Subcutaneous abdominal adipose tissue (tissue), 5 donors: Measurements from ENCODE around the gene PNLDC1.

ENCODE experiments used
- H3K27ac ChIP-seq: one replicate; pipeline ENCODE4 v1.7.0; 2013; ENCODE audit warnings: low read depth, mild to moderate bottlenecking, inconsistent platforms, low read length, moderate library complexity
- H3K27me3 ChIP-seq, 5 donors: one replicate each; pipeline ENCODE4 v1.7.0; 2013; ENCODE audit warnings: low read length in 5 of 5, inconsistent platforms in 1 of 5; ENCODE audit not compliant: control insufficient read depth in 5 of 5, insufficient read depth in 4 of 5
- H3K36me3 ChIP-seq, 5 donors: one replicate each; pipeline ENCODE4 v1.7.0; 2013; ENCODE audit warnings: low read length in 5 of 5; ENCODE audit not compliant: control insufficient read depth in 5 of 5, insufficient read depth in 5 of 5
- H3K4me1 ChIP-seq, 5 donors: one replicate each; pipeline ENCODE4 v1.7.0; 2013; ENCODE audit warnings: low read length in 5 of 5, mild to moderate bottlenecking in 3 of 5, moderate library complexity in 1 of 5; ENCODE audit not compliant: control insufficient read depth in 5 of 5, insufficient read depth in 5 of 5
- H3K4me3 ChIP-seq, 5 donors: one replicate each; pipeline ENCODE4 v1.7.0; 2013; ENCODE audit warnings: low read length in 5 of 5, low read depth in 1 of 5
- H3K9ac ChIP-seq, 5 donors: one replicate each; pipeline ENCODE4 v1.7.0; 2013; ENCODE audit warnings: low read length in 5 of 5, mild to moderate bottlenecking in 4 of 5, moderate library complexity in 3 of 5
- H3K9me3 ChIP-seq, 5 donors: one replicate each; pipeline ENCODE4 v1.7.0; 2013; ENCODE audit warnings: low read length in 5 of 5; ENCODE audit not compliant: control insufficient read depth in 5 of 5
- donor health status: healthy.
- donor health status: healthy.
- donor health status: healthy.
- donor health status: healthy.
- donor health status: healthy.

PNLDC1 gene, protein sequence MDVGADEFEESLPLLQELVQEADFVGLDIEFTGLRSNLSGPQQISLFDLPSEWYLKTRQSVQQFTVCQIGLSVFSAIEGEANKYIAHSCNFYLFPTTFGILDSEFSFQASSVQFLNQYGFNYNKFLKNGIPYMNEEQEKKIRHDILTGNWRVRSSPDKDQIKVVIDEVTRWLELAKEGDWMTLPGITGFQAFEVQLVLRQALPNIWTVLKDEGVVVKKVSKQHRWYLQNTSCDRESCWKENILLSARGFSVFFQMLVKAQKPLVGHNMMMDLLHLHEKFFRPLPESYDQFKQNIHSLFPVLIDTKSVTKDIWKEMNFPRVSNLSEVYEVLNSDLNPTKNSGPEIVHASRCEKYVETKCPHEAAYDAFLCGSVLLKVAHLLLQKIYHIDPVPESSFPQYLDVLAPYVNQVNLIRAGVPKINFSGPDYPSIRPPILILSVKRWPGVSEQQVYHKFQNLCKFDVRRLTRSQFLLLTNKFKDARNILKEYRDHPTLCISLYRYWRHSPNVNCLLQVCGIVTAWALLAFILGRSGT

DNA sequence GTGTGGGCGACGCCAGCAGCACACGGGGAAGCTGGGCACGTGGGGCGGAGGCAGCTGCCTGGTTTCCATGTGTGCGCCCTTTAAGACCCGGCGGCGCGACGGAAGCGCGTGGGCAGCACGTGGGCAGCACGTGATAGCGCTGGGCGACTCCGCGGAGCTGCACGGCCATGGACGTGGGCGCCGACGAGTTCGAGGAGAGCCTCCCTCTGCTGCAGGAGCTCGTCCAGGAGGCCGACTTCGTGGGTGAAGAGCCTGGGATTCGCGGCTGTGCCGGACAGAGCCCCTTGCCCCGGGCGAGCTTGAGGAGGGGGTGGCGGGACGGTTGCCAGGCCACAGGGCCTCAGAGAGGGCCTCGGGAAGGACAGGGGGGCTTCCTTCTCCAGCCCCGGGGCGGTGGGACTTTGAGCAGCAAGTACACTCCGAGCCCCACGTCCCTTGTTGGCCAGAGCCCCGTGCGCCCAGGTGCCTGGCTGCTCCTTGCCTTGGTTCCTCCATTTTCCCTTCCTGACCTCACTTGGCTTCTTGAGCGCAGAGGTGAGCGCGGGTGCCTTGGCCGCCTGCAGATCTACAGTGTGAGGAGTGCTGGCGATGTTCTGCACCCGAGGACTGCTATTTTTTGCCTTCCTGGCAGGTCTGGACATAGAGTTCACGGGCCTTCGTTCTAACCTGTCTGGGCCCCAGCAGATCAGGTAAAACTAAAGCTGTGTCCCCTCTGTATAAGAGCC is at the start of gene PNLDC1:
Gene PNLDC1, plus strand, starts transcription at position 136 of the 725 bp plus-strand sequence. Its CDS starts 32 bp downstream, at position 168.
- Histone ChIP-seq H3K9ac (no peak within 1 kb of the TSS), H3K27me3 (no peaks in the 10 kb centered on the region), H3K4me3 (no peak within 1 kb of the TSS), H3K36me3 (peaks cover 18 to 40% (median 30%) of the 10 kb centered on the region in 5 donors), H3K27ac (no peak within 1 kb of the TSS), H3K9me3 (no peaks in the 10 kb centered on the region), H3K4me1 (no peaks in the 10 kb centered on the region)

DNA sequence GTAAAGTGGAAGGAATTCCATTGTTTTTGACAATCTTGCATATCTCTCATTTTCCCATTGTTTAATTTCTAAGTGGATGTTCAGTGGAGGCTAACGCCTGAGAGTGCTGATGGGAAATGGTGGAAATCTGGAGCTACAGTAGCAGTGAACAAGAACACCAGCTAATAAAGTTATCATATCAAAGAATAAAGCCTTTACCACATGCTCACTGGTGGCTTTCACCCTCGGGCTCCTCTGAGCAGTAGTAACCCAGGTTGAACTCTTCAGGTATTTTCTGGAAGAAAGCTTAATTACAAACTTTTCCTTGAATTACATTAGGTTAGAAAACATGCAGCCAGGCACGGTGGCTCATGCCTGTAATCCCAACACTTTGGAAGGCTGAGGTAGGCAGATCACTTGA is 48.6 kb upstream of the PNLDC1 start:
- H3K27me3 ChIP-seq = no peaks in the 10 kb centered on the region
- peaks cover 39 to 77% (median 48%) of the 10 kb centered on the region in 5 donors for H3K36me3 ChIP-seq
- H3K9me3 ChIP-seq = no peaks in the 10 kb centered on the region
- H3K4me3 ChIP-seq = no peak overlapping the region
- H3K27ac ChIP-seq = no peak overlapping the region
- no peak overlapping the region for H3K9ac ChIP-seq
- H3K4me1 ChIP-seq = peaks cover 6 to 30% (median 13%) of the 10 kb centered on the region in 5 donors

DNA sequence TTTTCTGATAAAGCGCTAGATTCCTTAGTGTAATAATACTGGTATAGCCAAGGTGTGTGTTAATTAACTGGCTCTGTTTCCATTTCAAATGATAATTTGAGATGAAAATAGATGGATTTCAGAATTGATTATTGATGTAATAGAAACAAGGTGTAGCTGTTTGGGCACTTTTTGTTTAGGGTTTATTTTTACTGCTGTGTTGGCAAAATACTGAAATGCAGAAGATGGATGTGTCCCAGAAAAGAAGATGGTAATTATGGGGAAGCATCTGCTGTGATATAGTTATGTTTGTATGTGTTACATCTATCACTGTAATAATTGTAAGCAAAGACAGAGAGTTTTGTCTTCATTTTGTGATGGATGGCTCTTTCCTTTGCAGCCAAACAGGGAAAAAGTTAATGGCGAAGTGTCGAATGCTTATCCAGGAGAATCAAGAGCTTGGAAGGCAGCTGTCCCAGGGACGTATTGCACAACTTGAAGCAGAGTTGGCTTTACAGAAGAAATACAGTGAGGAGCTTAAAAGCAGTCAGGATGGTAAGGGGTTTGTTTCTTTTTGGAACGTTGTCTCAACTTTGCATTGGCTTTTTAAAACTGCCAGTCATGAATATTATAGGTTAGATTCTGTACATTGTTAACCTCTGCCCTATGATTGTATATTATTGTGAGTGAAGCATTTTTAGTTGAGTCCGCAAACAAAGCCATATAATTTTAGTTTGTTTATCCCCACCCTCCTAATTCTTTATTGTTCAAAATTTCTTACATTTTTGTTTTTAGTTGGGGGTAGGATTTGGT is 46.8 kb upstream of the PNLDC1 start:
- Histone ChIP-seq H3K9ac (no peak overlapping the region), H3K27me3 (no peaks in the 10 kb centered on the region), H3K9me3 (no peaks in the 10 kb centered on the region), H3K4me1 (peaks cover 6 to 34% (median 13%) of the 10 kb centered on the region in 5 donors), H3K27ac (no peak overlapping the region), H3K36me3 (peaks cover 24 to 74% (median 42%) of the 10 kb centered on the region in 5 donors), H3K4me3 (no peak overlapping the region)

DNA sequence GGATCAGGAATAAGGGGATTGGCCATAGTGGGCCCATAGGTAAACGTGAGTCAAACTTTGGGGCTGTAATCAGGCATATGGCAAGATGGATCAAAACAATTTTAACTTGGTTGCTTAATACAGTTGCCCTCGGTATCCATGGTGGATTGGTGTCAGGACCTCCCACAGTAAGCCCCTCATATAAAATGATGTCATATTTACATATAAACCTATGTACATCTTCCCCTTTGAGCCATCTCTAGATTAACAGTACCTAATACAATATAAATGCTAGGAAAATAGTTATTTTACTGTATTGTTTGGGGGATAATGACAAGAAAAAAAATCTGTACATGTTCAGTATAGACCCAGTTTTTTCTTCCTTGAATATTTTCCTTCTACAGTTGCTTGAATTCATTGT is 45.7 kb upstream of the PNLDC1 start:
- no peak overlapping the region for H3K4me3 ChIP-seq
- H3K9me3 ChIP-seq = no peaks in the 10 kb centered on the region
- peaks cover 6 to 34% (median 13%) of the 10 kb centered on the region in 5 donors for H3K4me1 ChIP-seq
- H3K27me3 ChIP-seq = no peaks in the 10 kb centered on the region
- peaks cover 25 to 69% (median 44%) of the 10 kb centered on the region in 5 donors for H3K36me3 ChIP-seq
- H3K27ac ChIP-seq = peak overlapping the region; percentile 68
- H3K9ac ChIP-seq = peak overlapping the region in 1 of 5 donors; percentile 25

DNA sequence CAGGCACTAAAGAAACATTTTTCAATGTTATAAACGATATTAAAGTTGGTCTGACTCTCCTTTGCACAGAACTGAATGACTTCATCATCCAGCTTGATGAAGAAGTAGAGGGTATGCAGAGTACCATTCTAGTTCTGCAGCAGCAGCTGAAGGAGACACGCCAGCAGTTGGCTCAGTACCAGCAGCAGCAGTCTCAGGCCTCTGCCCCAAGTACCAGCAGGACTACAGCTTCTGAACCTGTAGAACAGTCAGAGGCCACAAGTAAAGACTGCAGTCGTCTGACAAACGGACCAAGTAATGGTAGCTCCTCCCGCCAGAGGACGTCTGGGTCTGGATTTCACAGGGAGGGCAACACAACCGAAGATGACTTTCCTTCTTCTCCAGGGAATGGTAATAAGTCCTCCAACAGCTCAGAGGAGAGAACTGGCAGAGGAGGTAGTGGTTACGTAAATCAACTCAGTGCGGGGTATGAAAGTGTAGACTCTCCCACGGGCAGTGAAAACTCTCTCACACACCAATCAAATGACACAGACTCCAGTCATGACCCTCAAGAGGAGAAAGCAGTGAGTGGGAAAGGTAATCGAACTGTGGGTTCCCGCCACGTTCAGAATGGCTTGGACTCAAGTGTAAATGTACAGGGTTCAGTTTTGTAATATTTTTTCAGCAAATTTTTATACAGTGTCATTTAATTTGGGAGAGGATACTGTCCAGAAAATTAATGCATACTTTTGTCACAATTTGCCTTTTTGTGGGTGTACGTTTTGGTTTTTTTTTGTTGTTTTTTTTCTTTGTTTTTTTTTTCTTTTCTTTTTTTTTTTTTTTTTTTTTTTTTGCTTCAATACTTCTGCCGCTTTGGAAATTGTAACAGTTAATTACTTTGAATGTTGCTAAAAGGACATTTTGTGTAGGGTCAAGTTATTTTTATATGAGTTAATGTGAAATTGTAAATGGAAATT is 44.8 kb upstream of the PNLDC1 start:
- Histone ChIP-seq H3K36me3 (peaks cover 17 to 64% (median 39%) of the 10 kb centered on the region in 5 donors), H3K9ac (peak overlapping the region in 1 of 5 donors; percentile 60), H3K27ac (peak overlapping the region; percentile 68), H3K4me1 (peaks cover 6 to 39% (median 14%) of the 10 kb centered on the region in 5 donors), H3K4me3 (peak overlapping the region in 1 of 5 donors; percentile 8), H3K27me3 (no peaks in the 10 kb centered on the region), H3K9me3 (no peaks in the 10 kb centered on the region)

DNA sequence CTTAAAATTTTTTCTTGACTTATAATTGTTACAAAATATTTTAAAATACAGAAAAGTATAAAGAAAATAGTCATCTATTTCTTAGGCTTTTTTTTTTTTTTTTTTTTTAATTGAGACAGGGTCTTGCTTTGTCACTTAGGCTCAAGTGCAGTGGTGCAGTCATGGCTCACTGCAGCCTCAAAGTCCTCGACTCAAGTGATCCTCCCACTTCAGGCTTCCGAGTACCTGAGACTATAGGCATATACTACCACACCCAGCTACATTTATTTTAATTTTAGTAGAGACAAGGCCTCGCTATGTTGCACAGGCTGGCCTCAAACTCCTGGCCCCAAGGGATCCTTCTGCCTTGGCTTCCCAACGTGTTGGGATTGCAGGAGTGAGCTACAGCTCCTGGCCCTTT is 43.6 kb upstream of the PNLDC1 start:
- Histone ChIP-seq H3K9me3 (no peaks in the 10 kb centered on the region), H3K4me3 (no peak overlapping the region), H3K27ac (no peak overlapping the region), H3K4me1 (peaks cover 6 to 52% (median 26%) of the 10 kb centered on the region in 5 donors), H3K36me3 (peaks cover 17 to 61% (median 37%) of the 10 kb centered on the region in 5 donors), H3K9ac (no peak overlapping the region), H3K27me3 (no peaks in the 10 kb centered on the region)

DNA sequence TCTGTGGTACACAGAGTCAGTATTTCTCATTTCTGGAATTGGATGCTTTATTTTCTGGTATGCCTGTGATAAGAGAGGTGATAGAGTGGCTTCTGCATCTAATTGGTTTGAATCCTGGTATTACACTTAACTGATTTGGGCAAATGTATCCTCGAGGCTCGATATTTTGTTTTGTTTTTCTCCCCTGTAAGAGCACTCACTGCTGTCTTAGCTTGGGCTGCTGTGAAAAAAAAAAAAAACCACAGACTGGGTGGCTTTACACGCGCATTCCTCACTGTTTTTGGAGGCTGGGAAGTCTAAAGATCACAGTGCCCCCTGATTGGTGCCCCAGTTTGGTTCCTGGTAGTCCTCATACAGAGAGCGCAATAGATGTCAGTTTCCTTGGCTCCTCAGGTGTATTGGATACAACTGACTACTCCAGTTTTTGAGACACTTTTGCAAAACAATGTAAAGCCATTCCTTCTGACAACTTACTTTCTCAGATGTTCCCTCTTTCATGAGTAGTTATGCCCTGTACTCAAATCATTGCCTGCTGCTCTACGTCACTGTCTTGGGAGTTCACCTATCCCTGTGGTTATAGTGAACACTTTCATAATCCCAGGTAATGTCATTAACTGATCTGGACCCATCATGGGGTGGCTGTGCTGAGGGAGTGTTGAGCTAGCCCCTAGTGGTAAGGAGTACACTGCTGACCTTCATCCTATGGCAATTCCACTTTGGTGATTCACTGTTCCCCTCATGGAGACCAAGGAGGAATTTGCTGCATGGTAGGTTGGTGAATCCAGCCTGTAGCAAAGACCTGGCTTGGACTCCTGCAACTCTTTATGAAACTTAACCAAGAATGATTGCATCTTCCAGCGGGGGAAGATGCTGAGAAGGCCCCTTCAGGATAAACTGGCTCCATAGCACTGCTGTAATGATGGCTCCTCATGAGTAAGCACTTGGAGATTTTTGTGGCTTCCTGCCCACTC is 41.8 kb upstream of the PNLDC1 start:
- Histone ChIP-seq H3K9ac (no peak overlapping the region), H3K4me1 (peaks cover 6 to 52% (median 34%) of the 10 kb centered on the region in 5 donors), H3K36me3 (peaks cover 14 to 45% (median 28%) of the 10 kb centered on the region in 5 donors), H3K4me3 (no peak overlapping the region), H3K27ac (no peak overlapping the region), H3K27me3 (no peaks in the 10 kb centered on the region), H3K9me3 (no peaks in the 10 kb centered on the region)

DNA sequence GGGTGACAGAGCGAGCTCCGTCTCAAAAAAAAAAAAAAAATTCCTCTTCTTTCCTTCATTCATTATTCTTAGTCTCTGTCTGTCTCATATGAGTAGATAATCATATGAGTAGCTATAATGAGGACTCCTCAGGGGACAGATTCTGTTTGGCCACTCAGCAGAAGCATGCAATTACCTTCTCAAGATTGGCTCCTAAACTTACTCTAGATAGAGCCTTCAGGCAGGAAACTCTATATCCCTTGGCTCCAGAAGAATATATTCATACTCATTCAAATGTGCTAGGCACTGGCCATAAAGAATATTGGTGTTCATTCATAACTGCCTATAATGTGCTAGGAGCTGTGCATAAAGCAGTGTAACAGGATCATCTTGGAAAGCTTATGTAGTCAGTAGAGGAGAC is 40.4 kb upstream of the PNLDC1 start:
- peak overlapping the region; percentile 94 for H3K27ac ChIP-seq
- no peak overlapping the region for H3K4me3 ChIP-seq
- peaks cover 6 to 34% (median 29%) of the 10 kb centered on the region in 5 donors for H3K36me3 ChIP-seq
- peaks cover 6 to 39% (median 26%) of the 10 kb centered on the region in 5 donors for H3K4me1 ChIP-seq
- no peaks in the 10 kb centered on the region for H3K9me3 ChIP-seq
- H3K27me3 ChIP-seq = no peaks in the 10 kb centered on the region
- no peak overlapping the region for H3K9ac ChIP-seq
